ENCODE data around the gene COL12A1. TPM values are rescaled to one million over a fixed set of nuclear protein-coding genes. Genes with fewer than 3 reads are reported as not detected.

Gene COL12A1
- total and polyA plus RNA-seq, 10 of the 15 experiments (the other 5 are each of a cell fraction or from before 2014, with no cell fraction given) = under 0.01 to 0.69 (median 0.11) TPM; not detected in 6

DNA sequence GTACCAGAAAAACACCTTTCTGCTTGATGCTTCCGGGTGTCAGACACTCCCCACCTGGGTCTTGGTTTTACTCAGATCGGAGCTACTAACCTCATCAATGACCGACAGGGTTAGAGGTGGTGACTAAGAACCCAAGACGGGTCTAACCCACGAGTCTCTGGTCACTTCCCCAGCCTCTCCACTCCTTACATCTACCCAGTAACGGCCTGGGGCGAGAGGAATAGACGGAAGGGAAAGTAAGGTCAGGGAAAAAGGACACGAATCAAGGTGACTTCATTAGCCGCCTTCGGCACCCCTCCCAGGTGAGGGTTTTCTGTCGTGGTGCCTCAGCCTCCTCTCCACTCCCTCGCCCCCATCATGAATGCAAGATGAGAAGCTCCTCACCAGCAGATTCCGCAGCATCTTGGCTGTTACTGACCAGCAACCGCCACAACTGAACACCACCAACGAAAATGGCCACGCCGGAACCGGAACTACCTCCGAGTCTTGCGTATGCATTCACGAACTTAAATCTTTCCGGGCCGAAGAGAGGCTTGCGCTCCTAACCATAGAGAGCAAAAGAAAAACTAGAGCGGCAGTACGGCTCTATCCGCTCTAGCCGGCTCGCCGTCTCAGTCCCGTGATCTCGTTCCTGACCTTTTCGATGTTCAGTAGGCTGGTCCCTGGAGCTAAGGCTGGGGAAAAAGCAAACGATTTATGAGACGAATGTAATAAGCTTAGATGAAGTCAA, 37.6 kb upstream of the COL12A1 start, which contains the start of gene COX7A2 (continued):
- TF ChIP-seq, protein P1, sequence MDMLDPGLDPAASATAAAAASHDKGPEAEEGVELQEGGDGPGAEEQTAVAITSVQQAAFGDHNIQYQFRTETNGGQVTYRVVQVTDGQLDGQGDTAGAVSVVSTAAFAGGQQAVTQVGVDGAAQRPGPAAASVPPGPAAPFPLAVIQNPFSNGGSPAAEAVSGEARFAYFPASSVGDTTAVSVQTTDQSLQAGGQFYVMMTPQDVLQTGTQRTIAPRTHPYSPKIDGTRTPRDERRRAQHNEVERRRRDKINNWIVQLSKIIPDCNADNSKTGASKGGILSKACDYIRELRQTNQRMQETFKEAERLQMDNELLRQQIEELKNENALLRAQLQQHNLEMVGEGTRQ (IDR thresholded peaks at IDR 0.05; ENCODE audit: borderline replicate concordance, low read depth, low read length) = no peak; the same call in 1 of the 2 replicates
- TF ChIP-seq BHLHE40 (IDR thresholded peaks at IDR 0.05; ENCODE audit: borderline replicate concordance in 1 of 2, low read depth in 2 of 2, low read length in 1 of 2) (peak; percentile 96), POLR2AphosphoS5 (IDR thresholded peaks at IDR 0.05; ENCODE audit: low read length) (peak; percentile 98), WRNIP1 (IDR thresholded peaks at IDR 0.05; ENCODE audit: borderline replicate concordance, low read depth, low read length) (no peak), NR2C2 (IDR thresholded peaks at IDR 0.05; ENCODE audit: borderline replicate concordance, control insufficient read depth, insufficient read length, low read depth) (no peak), RBBP5 (conservative IDR thresholded peaks at IDR 0.05) (no peak), EGR1 (IDR thresholded peaks at IDR 0.05; ENCODE audit: borderline replicate concordance in 1 of 2, low read depth in 2 of 2, low read length in 2 of 2) (peak in 1 of 2 experiments; percentile 86; a peak in 2 of 3 replicates), ZNF24 (IDR thresholded peaks at IDR 0.05) (0 out of 2 replicates have a peak, but pooled peaks have one; percentile 45), BCL11A (IDR thresholded peaks at IDR 0.05; ENCODE audit: low read depth, low read length) (peak; percentile 67; the same call in 1 of the 2 replicates), ZBTB40 (IDR thresholded peaks at IDR 0.05; ENCODE audit: borderline replicate concordance) (peak; percentile 94), PAX8 (IDR thresholded peaks at IDR 0.05) (no peak), IKZF2 (IDR thresholded peaks at IDR 0.05) (peak in 1 of 2 experiments; percentile 47; a peak in 2 of 4 replicates), SRF (IDR thresholded peaks at IDR 0.05; ENCODE audit: low read depth in 2 of 2, low read length in 2 of 2) (peak; percentile 68 to 85), MYB (IDR thresholded peaks at IDR 0.05; ENCODE audit: borderline replicate concordance, low read depth, low read length) (peak; percentile 87), PKNOX1 (IDR thresholded peaks at IDR 0.05) (peak; percentile 87), NFXL1 (IDR thresholded peaks at IDR 0.05; ENCODE audit: borderline replicate concordance) (no peak), SMARCA5 (IDR thresholded peaks at IDR 0.05) (peak; percentile 79; the same call in 1 of the 2 replicates), KDM1A (IDR thresholded peaks at IDR 0.05; ENCODE audit: borderline replicate concordance) (no peak), FOS (IDR thresholded peaks at IDR 0.05; ENCODE audit: borderline replicate concordance, extremely low read depth, insufficient read length) (no peak), RAD51 (IDR thresholded peaks at IDR 0.05) (peak; percentile 79), ETV6 (conservative IDR thresholded peaks at IDR 0.05 in 1 of 2, IDR thresholded peaks at IDR 0.05 in 1 of 2; ENCODE audit: borderline replicate concordance in 1 of 2, low read depth in 1 of 2) (peak in 1 of 2 experiments; percentile 90; a peak in 2 of 4 replicates), ATF7 (IDR thresholded peaks at IDR 0.05; ENCODE audit: low read depth) (peak; percentile 78), NRF1 (conservative IDR thresholded peaks at IDR 0.05; ENCODE audit: low read depth, low read length) (no peak)
